Measurements from ENCODE around the gene ANTXRL. TPM values are rescaled to one million over a fixed set of nuclear protein-coding genes. Genes with fewer than 3 reads are reported as not detected.
"Not testable (repeated sequence)": the region's sequence is repeated elsewhere in the genome, so short reads cannot be mapped to it uniquely, and the experiment has no call there.

Gene ANTXRL
- total and polyA plus RNA-seq, 10 of the 15 experiments (the other 5 are each of a cell fraction or from before 2014, with no cell fraction given): not detected

GRCh38 chr10:46245381-46245900 lies 41.4 kb upstream of the ANTXRL start:
- Histone ChIP-seq H3K4me3 (no peak overlapping the region), H3K4me1 (ENCODE audit: control insufficient read depth, insufficient read depth, low read length) (no peaks in the 10 kb centered on the region), H3K9me3 (replicated peaks; ENCODE audit: control insufficient read depth, insufficient read depth, low read length) (no peaks in the 10 kb centered on the region; the same call in 2 of the 3 replicates), H3K36me3 (ENCODE audit: control insufficient read depth in 2 of 2, insufficient read depth in 2 of 2, low read length in 1 of 2) (no peaks in the 10 kb centered on the region), H4K20me1 (ENCODE audit: control insufficient read depth, insufficient read depth) (no peaks in the 10 kb centered on the region), H3K27me3 (replicated peaks in 1 of 2; ENCODE audit: control insufficient read depth in 2 of 2, insufficient read depth in 2 of 2, low read length in 1 of 2) (no peaks in the 10 kb centered on the region), H3K4me2 (ENCODE audit: control insufficient read depth, insufficient read depth) (no peak overlapping the region), H3K9ac (ENCODE audit: control insufficient read depth, insufficient read depth, low read length) (no peak overlapping the region), H2AFZ (ENCODE audit: control insufficient read depth, low read depth, low read length) (no peak overlapping the region), H3K27ac (ENCODE audit: control insufficient read depth, insufficient read depth) (no peak overlapping the region), H3K79me2 (ENCODE audit: control insufficient read depth, insufficient read depth, low read length) (no peaks in the 10 kb centered on the region)
- ATAC-seq (no peak), FAIRE-seq (no peak), DNase-seq (ENCODE audit: low read depth, low spot score) (no peak)
- TF ChIP-seq, protein P1, sequence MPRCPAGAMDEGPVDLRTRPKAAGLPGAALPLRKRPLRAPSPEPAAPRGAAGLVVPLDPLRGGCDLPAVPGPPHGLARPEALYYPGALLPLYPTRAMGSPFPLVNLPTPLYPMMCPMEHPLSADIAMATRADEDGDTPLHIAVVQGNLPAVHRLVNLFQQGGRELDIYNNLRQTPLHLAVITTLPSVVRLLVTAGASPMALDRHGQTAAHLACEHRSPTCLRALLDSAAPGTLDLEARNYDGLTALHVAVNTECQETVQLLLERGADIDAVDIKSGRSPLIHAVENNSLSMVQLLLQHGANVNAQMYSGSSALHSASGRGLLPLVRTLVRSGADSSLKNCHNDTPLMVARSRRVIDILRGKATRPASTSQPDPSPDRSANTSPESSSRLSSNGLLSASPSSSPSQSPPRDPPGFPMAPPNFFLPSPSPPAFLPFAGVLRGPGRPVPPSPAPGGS (IDR thresholded peaks at IDR 0.05; ENCODE audit: borderline replicate concordance, insufficient read depth, low read depth, low read length, poor library complexity, severe bottlenecking): no peak
- TF ChIP-seq ATF2 (IDR thresholded peaks at IDR 0.05; ENCODE audit: low read length) (no peak), HDAC6 (IDR thresholded peaks at IDR 0.05; ENCODE audit: unreplicated experiment) (no peak), HDGF (IDR thresholded peaks at IDR 0.05) (no peak), PBX3 (IDR thresholded peaks at IDR 0.05; ENCODE audit: insufficient replicate concordance, low read depth, low read length) (no peak), NFYB (IDR thresholded peaks at IDR 0.05; ENCODE audit: insufficient read depth, low read depth, low read length) (no peak), NFXL1 (IDR thresholded peaks at IDR 0.05; ENCODE audit: borderline replicate concordance) (no peak), YY1 (IDR thresholded peaks at IDR 0.05; ENCODE audit: low read depth, low read length) (no peak), SUPT20H (IDR thresholded peaks at IDR 0.05; ENCODE audit: borderline replicate concordance, control insufficient read depth, low read depth, low read length) (no peak), EZH2 (IDR thresholded peaks at IDR 0.05; ENCODE audit: borderline replicate concordance, control insufficient read depth, low read depth, low read length) (no peak), EED (IDR thresholded peaks at IDR 0.05; ENCODE audit: low read depth) (no peak)
- ChIA-PET POLR2A (no interaction called here), RAD21 (ENCODE audit: unreplicated experiment) (no interaction called here), SMC1A (ENCODE audit: uncharacterized antibody, unreplicated experiment) (no interaction called here), CTCF (no interaction called here)
- in situ Hi-C loops (cut with MboI) (no loop called here), intact Hi-C loops (cut with micrococcal nuclease; ENCODE audit: unreplicated experiment) (no loop called here)
- BruUV-seq (replicated peaks): no TSS peak
- 48% methylated on average over 9 of the region's 9 CpGs for WGBS (ENCODE audit: insufficient coverage, insufficient replicate concordance, low lambda C conversion rate, missing lambda C conversion rate)

GRCh38 chr10:46246400-46247180 lies 40.2 kb upstream of the ANTXRL start:
- CTCF ChIA-PET: interaction anchor here (0.6 kb wide), 1 partner anchor 18 kb away, joined by 3 read pairs; no protein-coding TSS in a partner anchor
- in situ Hi-C loops (cut with MboI); FAIRE-seq; H3K79me2 ChIP-seq (ENCODE audit: control insufficient read depth, insufficient read depth, low read length); H4K20me1 ChIP-seq (ENCODE audit: control insufficient read depth, insufficient read depth); POLR2A ChIA-PET; intact Hi-C loops (cut with micrococcal nuclease; ENCODE audit: unreplicated experiment); H3K4me3 ChIP-seq; ATAC-seq; H3K9me3 ChIP-seq (replicated peaks; ENCODE audit: control insufficient read depth, insufficient read depth, low read length); RAD21 ChIA-PET (ENCODE audit: unreplicated experiment); BruUV-seq (replicated peaks); H3K36me3 ChIP-seq (ENCODE audit: control insufficient read depth in 2 of 2, insufficient read depth in 2 of 2, low read length in 1 of 2); H3K4me1 ChIP-seq (ENCODE audit: control insufficient read depth, insufficient read depth, low read length); H3K27me3 ChIP-seq (replicated peaks in 1 of 2; ENCODE audit: control insufficient read depth in 2 of 2, insufficient read depth in 2 of 2, low read length in 1 of 2); H3K4me2 ChIP-seq (ENCODE audit: control insufficient read depth, insufficient read depth); H3K9ac ChIP-seq (ENCODE audit: control insufficient read depth, insufficient read depth, low read length); SMC1A ChIA-PET (ENCODE audit: uncharacterized antibody, unreplicated experiment); H3K27ac ChIP-seq (ENCODE audit: control insufficient read depth, insufficient read depth); DNase-seq (ENCODE audit: low read depth, low spot score); H2AFZ ChIP-seq (ENCODE audit: control insufficient read depth, low read depth, low read length): not testable (repeated sequence)
- 26% methylated on average over 8 of the region's 10 CpGs for WGBS (ENCODE audit: insufficient coverage, insufficient replicate concordance, low lambda C conversion rate, missing lambda C conversion rate)
